Thoracic aorta (tissue), 2 donors: ENCODE data around the gene SHKBP1. TPM values are rescaled to one million over a fixed set of nuclear protein-coding genes. Genes with fewer than 3 reads are reported as not detected.

Source experiments
- ATAC-seq: fragments of 150-250 bp; one replicate; pipeline ENCODE4 v1.8.0; 2017; ENCODE audit warnings: low read depth; ENCODE audit not compliant: insufficient number of reproducible peaks, low FRiP score
- DNase-seq: peaks from one replicate; pipeline ENCODE4 v3.0.0-alpha.2; 2020; ENCODE audit warnings: low spot score
- H3K27ac ChIP-seq, 2 donors: fragments of 200-600 bp; sonication (generic); 1 replicate in 1 of 2; 2 replicates in 1 of 2; pipeline ENCODE4 v1.5.1; 2016; ENCODE audit warnings: mild to moderate bottlenecking in 2 of 2, moderate library complexity in 2 of 2
- H3K27me3 ChIP-seq: fragments of 200-600 bp; sonication (generic); replicated peaks from 2 replicates; pipeline ENCODE4 v1.6.0; 2016; ENCODE audit warnings: mild to moderate bottlenecking; ENCODE audit not compliant: insufficient read depth
- H3K36me3 ChIP-seq: fragments of 200-600 bp; sonication (generic); one replicate; pipeline ENCODE4 v1.5.1; 2016
- H3K4me1 ChIP-seq, 2 donors: fragments of 200-600 bp; sonication (generic); 1 replicate in 1 of 2; 2 replicates in 1 of 2; pipeline versions ENCODE4 v1.5.1 to v1.6.0; 2016; ENCODE audit warnings: low read depth in 2 of 2, mild to moderate bottlenecking in 1 of 2; ENCODE audit not compliant: control insufficient read depth in 1 of 2
- H3K4me3 ChIP-seq: fragments of 200-600 bp; sonication (generic); 2 replicates; pipeline ENCODE4 v1.5.1; 2016; ENCODE audit warnings: mild to moderate bottlenecking
- H3K9me3 ChIP-seq: fragments of 200-600 bp; sonication (generic); 2 replicates; pipeline ENCODE4 v1.5.1; 2016
- CTCF ChIP-seq: fragments of 200-600 bp; sonication (generic); IDR thresholded peaks from one replicate; pipeline ENCODE4 v1.5.1; 2019; ENCODE audit warnings: antibody characterized with exemption
- total RNA-seq, 2 donors: library from RNA; depleted of rRNA; stranded (reverse); fragments of >200 nt; gene quantifications; one replicate each; pipeline versions ENCODE4 v1.1.0 to v1.2.3, GENCODE V29; 2016

SHKBP1 gene
- total RNA-seq, 2 donors from 2014 or later, result 36.0 to 78.4 TPM

DNA sequence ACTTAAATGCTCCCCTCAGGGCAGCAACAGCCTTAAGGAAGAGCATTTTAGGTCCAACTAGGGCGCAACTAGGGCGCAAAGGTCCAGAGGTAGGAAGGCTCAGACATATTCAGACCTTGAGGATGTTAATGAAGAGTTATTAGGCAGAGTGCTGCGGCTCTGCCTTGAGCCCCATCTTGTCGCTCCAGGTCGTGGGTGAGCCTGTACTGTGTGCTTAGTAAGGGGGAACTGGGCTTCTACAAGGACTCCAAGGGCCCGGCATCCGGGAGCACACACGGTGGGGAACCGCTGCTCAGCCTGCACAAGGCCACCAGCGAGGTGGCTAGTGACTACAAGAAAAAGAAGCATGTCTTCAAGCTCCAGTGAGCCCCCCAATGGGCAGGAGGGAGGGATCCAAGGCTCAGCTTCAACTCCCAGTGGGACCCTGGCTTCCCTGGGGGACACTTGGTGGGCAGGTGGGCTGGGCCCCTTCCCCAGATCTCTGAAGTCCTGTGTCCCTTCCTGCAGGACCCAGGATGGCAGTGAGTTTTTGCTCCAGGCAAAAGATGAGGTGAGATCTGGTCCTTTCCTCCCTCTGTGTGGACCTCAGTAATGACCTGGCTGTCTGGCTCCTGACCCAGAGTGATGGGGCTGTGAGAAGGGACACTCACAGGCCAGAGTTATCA is 4.7 kb upstream of the SHKBP1 start:
- TF ChIP-seq CTCF, result no peak
- Histone ChIP-seq H3K27ac (peak overlapping the region; percentile 50 to 56), H3K4me3 (no peak overlapping the region), H3K9me3 (no peaks in the 10 kb centered on the region), H3K4me1 (peaks cover 10 to 22% of the 10 kb centered on the region in 2 donors), H3K36me3 (no peaks in the 10 kb centered on the region), H3K27me3 (peaks cover 6% of the 10 kb centered on the region)
- DNase-seq, result no peak
- ATAC-seq, result no peak

DNA sequence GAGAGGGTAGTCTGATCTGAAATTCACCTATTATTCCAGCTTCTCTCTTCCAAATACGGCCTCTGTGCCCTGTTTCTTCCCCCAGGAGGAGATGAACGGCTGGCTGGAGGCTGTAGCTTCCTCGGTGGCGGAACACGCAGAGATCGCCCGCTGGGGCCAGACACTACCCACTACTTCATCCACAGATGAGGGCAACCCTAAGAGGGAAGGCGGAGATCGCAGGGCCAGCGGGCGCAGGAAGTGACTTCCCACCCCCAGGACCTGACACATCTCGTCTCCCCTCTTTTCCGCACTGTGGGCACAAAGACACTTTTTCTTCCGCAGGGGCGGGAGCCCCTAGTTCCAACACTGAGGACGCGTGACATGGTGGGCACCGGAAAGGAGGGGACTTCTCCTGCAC is 1.3 kb upstream of the SHKBP1 start:
- DNase-seq (no peak), ATAC-seq (no peak)
- H3K4me3 ChIP-seq, result no peak overlapping the region
- H3K27me3 ChIP-seq, result no peaks in the 10 kb centered on the region
- no peak overlapping the region for H3K27ac ChIP-seq
- H3K4me1 ChIP-seq, result peaks cover 15 to 20% of the 10 kb centered on the region in 2 donors
- H3K9me3 ChIP-seq, result no peaks in the 10 kb centered on the region
- peaks cover 4% of the 10 kb centered on the region for H3K36me3 ChIP-seq
- TF ChIP-seq CTCF, result no peak

DNA sequence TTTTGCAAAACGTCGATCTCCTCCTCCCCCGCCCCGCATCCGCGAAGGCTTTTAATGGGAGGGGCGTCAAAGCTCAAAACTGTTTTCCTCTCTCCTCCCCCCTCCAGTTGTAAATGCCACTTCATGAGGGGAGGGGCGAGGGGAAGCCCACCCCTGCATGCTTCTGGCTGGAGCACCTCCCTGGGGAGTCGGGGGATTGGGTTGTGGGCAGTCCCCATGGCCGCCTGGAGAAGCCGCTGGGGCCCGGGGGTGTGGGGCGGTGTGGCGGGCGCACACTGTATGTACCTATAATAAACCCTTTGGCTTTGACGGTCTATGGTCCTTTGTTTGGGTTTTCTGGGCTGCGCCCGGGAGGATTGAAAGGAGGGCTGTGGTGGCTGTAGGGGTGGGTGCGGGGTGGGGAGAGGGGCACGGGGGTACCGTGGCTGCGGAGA is 505 bp upstream of the SHKBP1 start:
- peaks cover 11% of the 10 kb centered on the region for H3K36me3 ChIP-seq
- no peaks in the 10 kb centered on the region for H3K27me3 ChIP-seq
- peak overlapping the region; percentile 98 for H3K4me3 ChIP-seq
- no peak for TF ChIP-seq CTCF
- H3K4me1 ChIP-seq, result peaks cover 15 to 20% of the 10 kb centered on the region in 2 donors
- no peak overlapping the region for H3K27ac ChIP-seq
- ATAC-seq, result no peak
- no peaks in the 10 kb centered on the region for H3K9me3 ChIP-seq
- DNase-seq, result no peak

DNA sequence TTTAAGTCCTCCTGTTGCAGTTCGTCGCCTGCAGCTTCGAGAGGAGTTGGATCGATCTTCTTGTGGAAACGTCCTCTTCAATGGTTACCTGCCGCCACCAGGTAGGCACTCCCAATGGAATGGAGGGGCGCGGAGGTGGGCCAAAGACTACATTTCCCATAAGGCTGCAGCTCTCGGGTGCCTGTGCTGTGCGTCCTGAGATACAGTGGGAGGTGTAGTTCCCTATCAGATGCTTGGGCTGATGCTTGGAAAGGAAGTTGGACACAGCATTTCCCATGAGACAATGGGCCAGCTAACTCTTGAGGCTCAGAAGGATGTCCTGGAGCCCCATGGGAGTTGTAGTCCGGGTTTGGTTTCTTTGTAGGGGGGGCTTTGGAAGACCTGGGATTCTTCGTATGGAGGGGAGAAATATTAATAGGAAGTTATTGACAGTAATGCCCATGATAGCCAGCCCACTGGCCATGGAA is 1.8 kb downstream of the SHKBP1 start:
- Histone ChIP-seq H3K4me1 (peaks cover 15 to 20% of the 10 kb centered on the region in 2 donors), H3K27ac (no peak overlapping the region), H3K36me3 (peaks cover 20% of the 10 kb centered on the region), H3K4me3 (no peak overlapping the region), H3K9me3 (no peaks in the 10 kb centered on the region), H3K27me3 (no peaks in the 10 kb centered on the region)
- DNase-seq, result no peak
- ATAC-seq, result no peak
- TF ChIP-seq CTCF, result no peak

DNA sequence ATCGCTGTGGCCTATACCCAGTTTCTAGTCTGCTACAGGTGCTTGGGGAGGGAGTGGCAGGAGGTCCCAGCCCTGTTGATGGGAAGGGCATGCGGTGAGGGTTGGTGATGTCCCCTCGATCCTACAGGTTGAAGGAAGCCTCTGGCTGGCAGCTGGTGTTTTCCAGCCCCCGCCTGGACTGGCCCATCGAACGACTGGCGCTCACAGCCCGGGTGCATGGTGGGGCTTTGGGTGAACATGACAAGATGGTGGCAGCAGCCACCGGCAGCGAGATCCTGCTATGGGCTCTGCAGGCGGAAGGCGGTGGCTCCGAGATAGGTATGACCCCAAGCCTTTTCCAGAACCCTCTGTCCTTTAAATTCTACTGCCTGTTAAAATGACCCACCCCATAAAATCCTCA is 3.9 kb downstream of the SHKBP1 start:
- no peak for TF ChIP-seq CTCF
- DNase-seq (no peak), ATAC-seq (no peak)
- Histone ChIP-seq H3K4me1 (peaks cover 15 to 20% of the 10 kb centered on the region in 2 donors), H3K27me3 (no peaks in the 10 kb centered on the region), H3K4me3 (no peak overlapping the region), H3K36me3 (peaks cover 27% of the 10 kb centered on the region), H3K27ac (no peak overlapping the region), H3K9me3 (no peaks in the 10 kb centered on the region)
